Measurements from ENCODE around the gene RALA. TPM values are rescaled to one million over a fixed set of nuclear protein-coding genes. Genes with fewer than 3 reads are reported as not detected.

Gene RALA
- total RNA-seq, 2 experiments from 2014 or later: 24.5 to 27.5 TPM

DNA sequence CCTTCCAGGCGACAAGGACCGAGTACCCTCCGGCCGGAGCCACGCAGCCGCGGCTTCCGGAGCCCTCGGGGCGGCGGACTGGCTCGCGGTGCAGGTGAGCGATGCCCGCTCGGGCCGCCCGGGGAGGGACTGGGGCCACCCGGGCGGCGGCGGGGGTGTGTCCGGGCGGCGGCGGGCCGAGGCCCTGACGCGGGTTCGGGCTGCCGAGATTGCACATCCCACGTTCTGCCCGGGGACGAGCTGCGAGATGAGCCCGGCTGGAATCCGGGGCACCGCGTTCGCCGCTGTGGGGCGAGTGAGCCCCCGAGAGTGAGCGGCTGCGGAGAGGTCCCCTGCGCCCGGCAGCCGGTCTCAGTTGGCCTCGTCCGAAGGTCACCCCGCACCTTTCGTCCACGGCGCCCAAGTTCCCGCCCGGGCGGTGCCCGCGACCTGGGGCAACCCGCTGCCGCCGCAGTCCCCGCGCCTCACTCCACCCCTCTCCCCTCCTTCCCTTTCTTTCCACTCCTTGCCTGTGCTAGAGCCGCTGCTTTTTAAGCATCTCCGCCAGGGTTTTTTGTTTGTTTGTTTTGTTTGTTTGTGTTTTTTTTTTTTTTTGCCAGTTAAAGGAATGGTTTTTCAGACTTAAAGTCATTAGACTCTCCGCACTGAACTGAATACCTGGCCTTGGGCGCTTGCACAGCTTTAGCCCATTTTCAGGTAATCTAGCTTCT, 515 bp downstream of the RALA start:
- TF ChIP-seq, protein P1, sequence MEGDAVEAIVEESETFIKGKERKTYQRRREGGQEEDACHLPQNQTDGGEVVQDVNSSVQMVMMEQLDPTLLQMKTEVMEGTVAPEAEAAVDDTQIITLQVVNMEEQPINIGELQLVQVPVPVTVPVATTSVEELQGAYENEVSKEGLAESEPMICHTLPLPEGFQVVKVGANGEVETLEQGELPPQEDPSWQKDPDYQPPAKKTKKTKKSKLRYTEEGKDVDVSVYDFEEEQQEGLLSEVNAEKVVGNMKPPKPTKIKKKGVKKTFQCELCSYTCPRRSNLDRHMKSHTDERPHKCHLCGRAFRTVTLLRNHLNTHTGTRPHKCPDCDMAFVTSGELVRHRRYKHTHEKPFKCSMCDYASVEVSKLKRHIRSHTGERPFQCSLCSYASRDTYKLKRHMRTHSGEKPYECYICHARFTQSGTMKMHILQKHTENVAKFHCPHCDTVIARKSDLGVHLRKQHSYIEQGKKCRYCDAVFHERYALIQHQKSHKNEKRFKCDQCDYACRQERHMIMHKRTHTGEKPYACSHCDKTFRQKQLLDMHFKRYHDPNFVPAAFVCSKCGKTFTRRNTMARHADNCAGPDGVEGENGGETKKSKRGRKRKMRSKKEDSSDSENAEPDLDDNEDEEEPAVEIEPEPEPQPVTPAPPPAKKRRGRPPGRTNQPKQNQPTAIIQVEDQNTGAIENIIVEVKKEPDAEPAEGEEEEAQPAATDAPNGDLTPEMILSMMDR (IDR thresholded peaks at IDR 0.05): no peak
- CTCF ChIA-PET: interaction anchor here (1.5 to 3.6 kb wide), 4 partner anchors 32 to 122 kb away, joined by 3 to 22 read pairs (median 9); no protein-coding TSS in a partner anchor

GRCh38 chr7:39624442-39624807, 1.1 kb downstream of the RALA start:
- Mint-ChIP-seq H3K4me1 (ENCODE audit: low read depth) (peaks cover 60% of the 10 kb centered on the region), H3K27me3 (no peaks in the 10 kb centered on the region), H3K27ac (peak overlapping the region; percentile 86), H3K9me3 (no peaks in the 10 kb centered on the region), H3K36me3 (ENCODE audit: low read depth) (peaks cover 16% of the 10 kb centered on the region), H3K4me3 (peak overlapping the region; percentile 97)
- DNase-seq: peak in 6 of 14 experiments; percentile 4 to 64 (median 14)
- CTCF ChIA-PET: interaction anchor here (1.5 to 2.7 kb wide), 2 partner anchors 44 to 122 kb away, joined by 3 to 14 read pairs; no protein-coding TSS in a partner anchor
- Histone ChIP-seq H3K4me3 (ENCODE audit: low read length) (peak overlapping the region; percentile 81), H3K9me3 (ENCODE audit: control insufficient read depth in 1 of 2, insufficient read depth in 1 of 2, low read length in 2 of 2) (no peaks in the 10 kb centered on the region), H3K27me3 (ENCODE audit: control insufficient read depth in 1 of 2, insufficient read depth in 2 of 2, low read length in 2 of 2) (no peaks in the 10 kb centered on the region), H3K4me1 (ENCODE audit: insufficient read depth, low read length) (peaks cover 27% of the 10 kb centered on the region), H3K27ac (ENCODE audit: low read depth in 1 of 2, low read length in 2 of 2) (peak overlapping the region in 1 of 2 donors; percentile 85), H3K36me3 (ENCODE audit: insufficient read depth, low read length) (no peaks in the 10 kb centered on the region)
- TF ChIP-seq, protein P1 (IDR thresholded peaks at IDR 0.05): no peak
- POLR2A ChIA-PET: interaction anchor here (0.7 to 3.3 kb wide), 12 partner anchors 10 to 325 kb away, joined by 3 to 38 read pairs (median 14); partner anchors contain the start of gene CDK13
- intact Hi-C loops (cut with DNase I, micrococcal nuclease): loop anchor here (1.0 to 5.0 kb wide), 3 partner anchors 9 to 510 kb away; partner anchors contain the start of genes MPLKIP (in 1 of the 2) and SUGCT (in 1 of the 2)
- no peak for ATAC-seq (ENCODE audit: poor library complexity)

More for the DNA sequence above, 515 bp downstream of the RALA start:
- peak overlapping the region; percentile 97 for H3K4me3 Mint-ChIP-seq
- peaks cover 56% of the 10 kb centered on the region for H3K4me1 Mint-ChIP-seq (ENCODE audit: low read depth)
- DNase-seq: peak in 8 of 14 experiments; percentile 3 to 53 (median 36)
- peak; percentile 19 for ATAC-seq (ENCODE audit: poor library complexity)
- Histone ChIP-seq H3K4me3 (ENCODE audit: low read length) (peak overlapping the region; percentile 81), H3K9me3 (ENCODE audit: control insufficient read depth in 1 of 2, insufficient read depth in 1 of 2, low read length in 2 of 2) (no peaks in the 10 kb centered on the region), H3K4me1 (ENCODE audit: insufficient read depth, low read length) (peaks cover 27% of the 10 kb centered on the region), H3K27ac (ENCODE audit: low read depth in 1 of 2, low read length in 2 of 2) (peak overlapping the region in 1 of 2 donors; percentile 85), H3K27me3 (ENCODE audit: control insufficient read depth in 1 of 2, insufficient read depth in 2 of 2, low read length in 2 of 2) (no peaks in the 10 kb centered on the region), H3K36me3 (ENCODE audit: insufficient read depth, low read length) (no peaks in the 10 kb centered on the region)
- POLR2A ChIA-PET: interaction anchor here (0.6 to 3.3 kb wide), 17 partner anchors 10 to 326 kb away, joined by 3 to 38 read pairs (median 8); partner anchors contain the start of gene CDK13
- H3K27me3 Mint-ChIP-seq: no peaks in the 10 kb centered on the region
- intact Hi-C loops (cut with DNase I, micrococcal nuclease): loop anchor here (1.0 to 5.0 kb wide), 6 partner anchors 9 to 511 kb away; partner anchors contain the start of genes MPLKIP (in 1 of the 2) and SUGCT (in 1 of the 2)
- H3K9me3 Mint-ChIP-seq: no peaks in the 10 kb centered on the region
- H3K36me3 Mint-ChIP-seq (ENCODE audit: low read depth): peaks cover 12% of the 10 kb centered on the region
- peak overlapping the region; percentile 86 for H3K27ac Mint-ChIP-seq

GRCh38 chr7:39624935-39625694, 1.7 kb downstream of the RALA start:
- Histone ChIP-seq H3K36me3 (ENCODE audit: insufficient read depth, low read length) (no peaks in the 10 kb centered on the region), H3K9me3 (ENCODE audit: control insufficient read depth in 1 of 2, insufficient read depth in 1 of 2, low read length in 2 of 2) (no peaks in the 10 kb centered on the region), H3K27me3 (ENCODE audit: control insufficient read depth in 1 of 2, insufficient read depth in 2 of 2, low read length in 2 of 2) (no peaks in the 10 kb centered on the region), H3K4me1 (ENCODE audit: insufficient read depth, low read length) (peaks cover 27% of the 10 kb centered on the region), H3K4me3 (ENCODE audit: low read length) (no peak overlapping the region), H3K27ac (ENCODE audit: low read depth in 1 of 2, low read length in 2 of 2) (no peak overlapping the region)
- Mint-ChIP-seq H3K4me3 (peak overlapping the region; percentile 97), H3K27ac (peak overlapping the region; percentile 86), H3K36me3 (ENCODE audit: low read depth) (peaks cover 18% of the 10 kb centered on the region), H3K27me3 (no peaks in the 10 kb centered on the region), H3K4me1 (ENCODE audit: low read depth) (peaks cover 60% of the 10 kb centered on the region), H3K9me3 (no peaks in the 10 kb centered on the region)
- TF ChIP-seq, protein P1 (IDR thresholded peaks at IDR 0.05): no peak
- ATAC-seq (ENCODE audit: poor library complexity): no peak
- no peak for DNase-seq
- ChIA-PET CTCF (interaction anchor here (1.5 to 2.7 kb wide), 2 partner anchors 45 to 121 kb away, joined by 3 to 14 read pairs; no protein-coding TSS in a partner anchor), POLR2A (interaction anchor here (2.3 to 3.3 kb wide), 7 partner anchors 9 to 324 kb away, joined by 8 to 38 read pairs (median 16); partner anchors contain the start of gene CDK13)
- intact Hi-C loops (cut with DNase I, micrococcal nuclease): loop anchor here (1.0 to 5.0 kb wide), 3 partner anchors 8 to 510 kb away; partner anchors contain the start of genes MPLKIP (in 1 of the 2) and SUGCT (in 1 of the 2)
